NCI-H446 (cell line): ENCODE data around the gene DCLK2.
"Not testable (repeated sequence)": the region's sequence is repeated elsewhere in the genome, so short reads cannot be mapped to it uniquely, and the experiment has no call there.

Source experiments
- DNase-seq, 2 experiments: peaks; one replicate each; lab custom pipeline; 2025; lab: John Stamatoyannopoulos, UW

The DCLK2 gene

GRCh38 chr4:150152766-150153165 lies 74.5 kb downstream of the DCLK2 start:
- DNase-seq = peak in 1 of 2 experiments; percentile 11

GRCh38 chr4:150155391-150155790 lies 77.1 kb downstream of the DCLK2 start:
- no peak for DNase-seq

GRCh38 chr4:150156543-150156942 lies 78.3 kb downstream of the DCLK2 start:
- DNase-seq = no peak

GRCh38 chr4:150158041-150158440 lies 79.8 kb downstream of the DCLK2 start:
- DNase-seq = no peak

DNA sequence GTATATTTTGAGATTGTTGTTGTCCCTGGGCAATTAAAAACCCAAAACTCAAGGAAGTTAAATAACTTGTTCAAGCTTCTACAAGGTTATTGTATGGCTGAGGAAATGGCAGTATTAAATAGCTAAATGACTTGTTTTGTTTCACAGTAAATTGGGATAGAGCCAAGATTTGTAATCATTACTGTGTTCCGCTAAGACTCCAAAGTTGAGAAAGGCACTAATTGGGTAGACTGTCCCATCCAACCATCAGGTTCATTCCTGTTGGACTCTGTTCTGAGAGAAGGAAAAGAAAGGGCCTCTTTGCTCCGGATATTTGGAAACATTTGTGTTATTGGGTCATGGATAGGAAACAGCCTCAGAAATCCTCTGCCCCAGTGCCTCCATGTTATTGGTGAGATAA lies 82.2 kb downstream of the DCLK2 start:
- DNase-seq = no peak

DNA sequence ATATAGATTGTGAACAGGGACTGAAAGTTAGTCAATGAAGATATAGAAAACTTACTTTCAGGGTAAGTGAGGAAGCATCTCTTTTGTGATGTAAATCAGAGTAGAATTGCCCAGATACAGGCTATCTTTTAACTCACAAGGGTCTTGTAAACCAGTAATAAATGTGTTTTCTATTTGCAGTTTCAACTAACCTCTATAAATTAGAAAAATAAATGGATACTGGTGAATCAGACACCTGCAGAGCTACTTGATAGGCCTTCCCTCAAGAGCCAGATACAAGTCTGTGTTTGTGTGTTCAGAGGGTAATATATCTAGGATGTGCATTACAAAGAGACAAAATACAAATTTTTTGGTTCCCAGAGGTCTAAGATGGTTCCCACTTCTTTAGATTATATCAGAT lies 82.9 kb downstream of the DCLK2 start:
- DNase-seq = no peak

DNA sequence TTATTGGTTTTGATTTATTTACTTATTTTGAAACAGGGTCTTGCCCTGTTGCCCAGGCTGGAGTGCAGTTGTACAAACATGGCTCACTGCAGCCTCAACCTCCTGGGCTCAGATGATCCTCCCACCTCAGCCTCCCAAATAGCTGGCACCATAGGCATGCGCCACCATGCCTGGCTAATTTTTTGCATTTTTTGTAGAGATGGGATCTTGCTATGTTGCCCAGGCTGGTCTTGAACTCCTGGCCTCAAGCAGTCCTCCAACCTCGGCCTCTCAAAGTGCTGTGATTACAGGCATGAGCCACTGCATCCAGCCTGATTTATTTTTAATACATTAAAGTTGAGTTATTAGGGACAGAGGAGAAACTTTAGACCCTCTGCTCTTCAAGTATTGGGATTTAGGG lies 83.8 kb downstream of the DCLK2 start:
- not testable (repeated sequence) for DNase-seq

GRCh38 chr4:150164055-150164454 lies 85.8 kb downstream of the DCLK2 start:
- DNase-seq = no peak

GRCh38 chr4:150164956-150165629 lies 86.8 kb downstream of the DCLK2 start:
- DNase-seq = no peak

DNA sequence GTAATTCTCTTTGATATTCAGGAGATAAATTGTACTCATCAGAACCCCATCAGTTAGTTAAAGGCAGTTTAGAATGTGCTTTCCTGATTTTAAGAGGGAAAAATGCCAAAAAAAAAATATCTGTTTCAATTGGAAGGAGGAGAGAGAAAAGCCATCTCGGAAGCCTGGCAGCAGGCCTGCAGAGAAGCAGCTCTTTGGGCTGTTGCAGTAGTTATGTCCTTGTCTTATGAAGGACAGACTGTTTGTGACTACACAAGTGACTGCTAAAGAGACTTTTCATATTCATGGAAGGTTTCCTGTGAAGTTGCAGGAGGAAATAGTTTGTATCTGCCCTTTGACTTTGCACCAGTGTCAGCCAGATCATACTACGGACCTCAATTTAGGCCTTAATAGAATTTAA lies 88.8 kb downstream of the DCLK2 start:
- peak in 1 of 2 experiments; percentile 26 for DNase-seq

DNA sequence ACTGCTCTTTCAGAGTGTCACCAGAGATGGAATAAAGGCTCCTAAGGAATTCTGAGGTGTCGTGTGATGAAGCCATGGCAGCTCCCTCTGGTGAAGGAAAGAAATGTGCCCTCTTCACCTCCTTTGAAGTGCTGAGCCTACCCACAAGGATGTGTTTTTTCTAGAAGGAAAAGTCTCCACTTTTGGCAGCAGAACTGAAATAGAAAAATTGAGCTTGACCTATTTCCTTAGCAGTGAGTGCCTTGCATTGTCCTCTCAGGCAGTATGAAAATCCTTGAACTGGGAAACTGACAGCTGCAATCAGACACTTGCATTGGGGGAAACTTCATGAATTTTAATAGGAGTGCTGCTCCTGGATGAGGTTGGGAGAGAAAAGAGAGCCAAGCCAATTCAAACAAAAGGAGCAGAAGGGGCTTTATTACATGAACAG lies 95.2 kb downstream of the DCLK2 start:
- peak; percentile 57 to 75 for DNase-seq

- DNase-seq = peak in 1 of 2 experiments; percentile 47
Measured at GRCh38 chr4:150173982-150174398, 95.7 kb downstream of the DCLK2 start.

DNA sequence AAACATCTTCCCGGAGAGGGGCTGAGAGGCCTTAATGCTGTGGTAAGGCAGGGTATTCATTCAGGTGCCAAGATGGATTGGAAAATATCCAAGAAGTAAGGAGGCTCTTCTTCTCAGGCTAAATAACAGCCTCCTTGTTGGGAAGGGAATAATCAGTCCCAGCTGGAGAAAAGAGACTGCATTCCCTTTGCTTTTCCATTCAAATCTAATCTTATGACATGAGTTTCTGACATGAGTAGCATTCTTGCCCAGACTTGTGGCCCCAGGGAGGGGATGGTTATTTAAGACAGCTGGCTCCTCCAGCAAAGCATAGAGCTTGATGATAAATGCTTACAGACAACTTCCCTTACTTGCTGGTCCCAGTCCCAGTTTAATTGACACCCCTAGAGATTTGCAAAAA lies 98.3 kb downstream of the DCLK2 start:
- peak; percentile 55 to 79 for DNase-seq

- peak in 1 of 2 experiments; percentile 41 for DNase-seq
Measured at GRCh38 chr4:150178161-150178560, 99.9 kb downstream of the DCLK2 start.

GRCh38 chr4:150181536-150181935 lies 103.3 kb downstream of the DCLK2 start:
- peak in 1 of 2 experiments; percentile 49 for DNase-seq

DNA sequence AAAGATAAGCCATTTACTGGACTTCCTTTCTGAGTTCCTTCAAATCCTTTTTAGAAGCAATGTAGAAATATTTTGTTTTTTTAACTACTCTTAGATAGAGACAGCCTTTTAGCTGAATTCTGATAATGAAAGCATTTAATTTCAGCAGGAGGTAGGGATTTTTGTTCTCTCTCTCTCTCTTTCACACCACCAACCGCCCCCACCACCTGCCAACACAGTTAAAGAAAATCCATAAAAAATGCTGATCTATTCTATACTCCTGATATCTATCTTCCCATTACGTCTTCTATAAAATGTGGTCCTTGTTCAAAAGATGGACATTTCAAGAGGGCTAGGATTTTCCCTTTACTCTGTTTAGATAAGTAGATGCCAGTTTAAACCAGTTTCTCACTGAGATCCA lies 104.5 kb downstream of the DCLK2 start:
- no peak for DNase-seq

- DNase-seq = not testable (repeated sequence)
Measured at GRCh38 chr4:150185033-150185432, 106.8 kb downstream of the DCLK2 start.

GRCh38 chr4:150192986-150193385 lies 114.7 kb downstream of the DCLK2 start:
- no peak for DNase-seq

DNA sequence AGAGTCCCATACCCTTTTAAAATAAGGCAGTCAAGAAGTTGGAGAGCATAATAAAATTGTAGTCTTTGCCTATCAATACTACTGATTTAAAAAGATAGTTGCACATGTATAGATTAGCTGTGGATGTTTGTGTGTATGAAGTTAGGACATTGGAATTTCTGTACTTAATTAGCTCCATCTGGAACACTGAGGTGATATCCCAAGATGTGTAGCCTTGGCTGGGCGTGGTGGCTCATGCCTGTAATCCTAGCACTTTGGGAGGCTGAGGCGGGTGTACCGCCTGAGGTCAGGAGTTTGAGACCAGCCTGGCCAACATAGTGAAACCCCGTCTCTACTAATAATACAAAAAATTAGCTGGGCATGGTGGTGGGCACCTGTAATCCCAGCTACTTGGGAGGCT lies 119.0 kb downstream of the DCLK2 start:
- not testable (repeated sequence) for DNase-seq

DNA sequence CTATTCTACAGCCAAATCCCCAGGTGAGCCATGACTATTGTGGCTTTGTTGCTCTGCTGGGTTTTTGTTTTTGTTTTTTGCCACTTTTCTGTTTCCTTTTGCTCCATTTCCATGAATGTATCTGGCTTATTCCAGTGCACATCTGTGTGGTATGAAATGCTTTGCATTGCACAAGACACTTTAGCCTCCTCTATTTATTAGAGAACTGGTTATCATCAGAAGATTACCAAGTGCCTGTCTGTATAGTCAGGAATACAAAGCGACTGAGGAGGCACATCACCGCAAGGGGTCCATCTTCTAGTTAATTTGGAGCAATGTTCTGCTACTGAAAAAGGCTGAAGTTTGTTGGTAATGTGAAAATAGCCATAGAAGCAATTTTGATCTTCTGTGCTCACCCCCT lies 120.8 kb downstream of the DCLK2 start:
- DNase-seq = no peak

DNA sequence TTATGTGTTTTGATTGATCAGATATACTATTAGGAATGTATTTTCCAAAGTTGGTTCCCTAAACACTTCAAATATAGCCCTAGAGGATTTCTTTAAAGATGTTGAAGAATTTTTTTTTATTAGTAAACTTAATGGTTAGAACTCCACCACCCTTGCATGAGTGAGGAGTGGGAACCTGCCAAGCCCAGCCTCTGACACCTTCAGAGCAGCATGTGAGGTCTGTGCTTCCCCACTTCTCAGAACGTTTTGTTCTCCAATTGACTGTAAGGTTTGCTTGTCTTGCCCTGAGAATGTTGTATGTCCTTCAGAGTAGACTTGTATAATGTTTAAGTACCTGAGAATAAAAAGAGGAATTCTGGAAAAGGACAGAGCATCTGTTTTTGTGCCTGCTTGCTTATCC lies 126.8 kb downstream of the DCLK2 start:
- DNase-seq = no peak

GRCh38 chr4:150206265-150206664 lies 128.0 kb downstream of the DCLK2 start:
- no peak for DNase-seq

GRCh38 chr4:150206954-150207353 lies 128.7 kb downstream of the DCLK2 start:
- DNase-seq = no peak

DNA sequence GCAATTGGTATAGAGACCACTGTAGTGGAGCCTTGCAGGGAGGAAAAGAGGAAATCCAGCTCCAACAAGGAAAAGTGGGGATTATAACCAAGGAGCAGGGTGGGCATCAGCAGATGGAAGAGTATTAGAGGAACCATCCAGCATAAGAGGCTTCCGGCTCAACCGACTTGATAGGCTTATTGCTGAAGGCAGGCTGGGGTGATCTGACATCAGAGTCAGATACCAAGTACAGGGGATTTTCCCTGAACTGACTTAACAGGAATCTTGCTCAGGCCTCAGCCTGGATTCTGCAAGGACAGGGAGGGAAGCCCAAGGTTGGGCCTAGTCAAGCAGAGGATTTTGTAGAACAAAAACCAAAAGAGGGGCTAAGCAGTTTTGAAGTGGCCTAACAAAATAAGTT lies 129.6 kb downstream of the DCLK2 start:
- DNase-seq = no peak
